HEK293T (cell line): ENCODE measurements around the gene BICD1.

Experiments
- BHLHE40 ChIP-seq: fragments of 450-650 bp; IDR thresholded peaks from 2 replicates; pipeline ENCODE4 v1.6.1; 2016; ENCODE audit warnings: mild to moderate bottlenecking, moderate library complexity, borderline replicate concordance
- CTBP1 ChIP-seq: fragments of 450-650 bp; IDR thresholded peaks from 2 replicates; pipeline ENCODE4 v1.6.1; 2016; ENCODE audit warnings: borderline replicate concordance
- ELF4 ChIP-seq: fragments of 450-650 bp; IDR thresholded peaks from 2 replicates; pipeline ENCODE4 v1.6.1; 2017; ENCODE audit warnings: antibody characterized with exemption
- FOXK2 ChIP-seq: fragments of 450-650 bp; IDR thresholded peaks from 2 replicates; pipeline ENCODE4 v1.6.1; 2016; ENCODE audit warnings: mild to moderate bottlenecking
- FOXM1 ChIP-seq: fragments of 450-650 bp; IDR thresholded peaks from 2 replicates; pipeline ENCODE4 v1.6.1; 2017; ENCODE audit warnings: mild to moderate bottlenecking, borderline replicate concordance
- LEF1 ChIP-seq: fragments of 450-650 bp; IDR thresholded peaks from 2 replicates; pipeline ENCODE4 v1.6.1; 2017; ENCODE audit warnings: mild to moderate bottlenecking, borderline replicate concordance
- SP1 ChIP-seq: fragments of 450-650 bp; IDR thresholded peaks from 2 replicates; pipeline ENCODE4 v1.6.1; 2017
- TARDBP ChIP-seq: fragments of 450-650 bp; IDR thresholded peaks from 2 replicates; pipeline ENCODE4 v1.6.1; 2016
- TF ChIP-seq, protein P1 (sequence below): fragments of 450-650 bp; IDR thresholded peaks from 2 replicates; pipeline ENCODE4 v1.6.1; 2016

DNA sequence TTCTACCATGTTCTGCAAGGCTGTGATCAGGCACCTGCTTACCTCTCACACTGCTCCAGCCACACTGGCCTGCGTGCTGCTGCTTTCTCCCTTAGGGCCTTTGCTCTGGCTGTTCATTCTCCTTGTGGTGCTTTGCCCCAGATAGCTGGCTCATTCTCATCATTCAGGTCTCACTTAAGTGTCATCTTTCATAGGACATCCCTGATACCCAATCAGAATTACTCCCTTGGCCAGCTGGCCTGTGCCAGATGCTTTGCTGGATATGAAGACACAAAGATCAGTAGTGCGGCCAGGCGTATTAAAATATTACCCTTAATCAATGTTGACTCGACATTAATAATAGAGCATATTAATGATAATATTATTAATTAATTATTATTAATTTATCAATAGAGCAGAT is 148.9 kb downstream of the BICD1 start:
- TF ChIP-seq FOXK2 (no peak), TARDBP (no peak), CTBP1 (no peak), FOXM1 (no peak), SP1 (no peak), ELF4 (no peak), BHLHE40 (no peak), LEF1 (no peak)
- TF ChIP-seq, protein P1, sequence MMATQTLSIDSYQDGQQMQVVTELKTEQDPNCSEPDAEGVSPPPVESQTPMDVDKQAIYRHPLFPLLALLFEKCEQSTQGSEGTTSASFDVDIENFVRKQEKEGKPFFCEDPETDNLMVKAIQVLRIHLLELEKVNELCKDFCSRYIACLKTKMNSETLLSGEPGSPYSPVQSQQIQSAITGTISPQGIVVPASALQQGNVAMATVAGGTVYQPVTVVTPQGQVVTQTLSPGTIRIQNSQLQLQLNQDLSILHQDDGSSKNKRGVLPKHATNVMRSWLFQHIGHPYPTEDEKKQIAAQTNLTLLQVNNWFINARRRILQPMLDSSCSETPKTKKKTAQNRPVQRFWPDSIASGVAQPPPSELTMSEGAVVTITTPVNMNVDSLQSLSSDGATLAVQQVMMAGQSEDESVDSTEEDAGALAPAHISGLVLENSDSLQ: no peak
